Kidney capillary endothelial cell (primary cell): Measurements from ENCODE around the gene TNFAIP8L3.

Source experiments
- DNase-seq: peaks from one replicate; pipeline ENCODE4 v3.0.0-alpha.2; 2018; ENCODE audit warnings: low spot score

TNFAIP8L3 gene

DNA sequence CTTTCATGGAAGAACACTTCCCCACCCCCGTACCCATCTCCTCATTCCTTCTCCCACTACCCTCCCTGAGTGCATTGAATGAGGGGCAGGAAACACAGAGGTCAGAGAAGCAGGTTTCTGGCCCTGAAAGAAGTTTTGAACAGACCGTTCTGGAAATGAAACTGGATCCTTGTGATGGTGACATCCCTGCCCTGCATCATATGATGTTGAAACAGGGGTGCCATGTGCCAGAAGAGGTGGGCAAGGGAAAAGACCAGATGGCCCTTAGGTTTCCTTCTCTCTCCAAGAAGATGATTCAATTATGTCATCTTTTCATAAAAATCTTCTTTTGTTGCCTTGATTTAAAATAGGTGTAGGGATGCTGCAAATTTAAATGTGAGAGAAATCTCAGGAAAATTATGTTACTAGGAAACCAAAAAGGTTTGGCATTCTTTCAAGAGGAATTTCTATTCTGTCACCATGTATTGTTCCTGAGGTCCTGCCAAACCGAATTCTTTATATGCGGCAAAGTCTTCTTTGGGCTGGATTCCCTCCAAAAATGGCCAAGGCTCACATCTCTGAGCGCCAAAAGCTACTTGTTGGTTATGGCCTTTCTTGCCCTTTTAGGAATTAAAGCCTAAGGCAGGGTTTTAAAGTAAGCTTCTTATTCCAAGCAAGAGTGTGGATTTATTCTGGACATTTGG is 19.9 kb upstream of the TNFAIP8L3 start:
- no peak for DNase-seq

DNA sequence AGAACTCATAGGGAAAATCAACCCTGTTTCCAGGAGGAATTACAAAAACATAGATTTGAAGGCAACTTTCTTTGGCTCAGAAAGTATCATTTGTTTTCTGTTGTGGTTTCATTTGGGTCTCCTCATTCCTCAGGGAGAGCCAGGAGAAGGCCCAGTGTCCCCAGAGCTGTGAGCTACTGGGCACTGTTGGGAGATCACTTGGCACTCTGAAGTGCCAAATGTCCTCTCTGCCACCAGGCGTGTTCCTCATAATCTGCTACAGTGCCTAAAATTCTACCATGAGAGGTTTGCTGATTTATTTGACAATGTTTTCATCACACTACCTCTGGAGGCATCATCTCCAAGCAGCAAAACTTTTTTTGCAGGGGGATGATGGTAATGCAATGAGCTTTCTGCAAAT is 17.4 kb upstream of the TNFAIP8L3 start:
- no peak for DNase-seq

DNA sequence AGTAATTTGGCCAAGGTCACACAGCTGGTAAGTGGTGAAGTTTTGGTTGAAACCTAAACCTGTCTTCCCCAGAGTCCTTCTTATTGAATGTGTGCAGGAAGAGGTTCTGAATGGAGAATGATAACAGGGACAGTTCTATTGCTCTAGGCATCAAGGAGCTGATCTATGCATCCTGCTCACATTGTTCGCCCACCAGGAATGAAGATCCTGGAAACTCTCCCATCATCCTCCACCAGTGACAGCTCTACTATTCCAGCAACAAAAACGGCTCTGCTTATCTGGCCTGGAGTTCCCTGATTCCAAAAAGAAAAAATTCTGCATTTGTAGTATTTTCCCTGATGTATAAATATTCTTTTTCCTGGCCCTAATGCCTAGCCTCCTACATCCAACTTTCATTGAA is 16.4 kb upstream of the TNFAIP8L3 start:
- DNase-seq = no peak

DNA sequence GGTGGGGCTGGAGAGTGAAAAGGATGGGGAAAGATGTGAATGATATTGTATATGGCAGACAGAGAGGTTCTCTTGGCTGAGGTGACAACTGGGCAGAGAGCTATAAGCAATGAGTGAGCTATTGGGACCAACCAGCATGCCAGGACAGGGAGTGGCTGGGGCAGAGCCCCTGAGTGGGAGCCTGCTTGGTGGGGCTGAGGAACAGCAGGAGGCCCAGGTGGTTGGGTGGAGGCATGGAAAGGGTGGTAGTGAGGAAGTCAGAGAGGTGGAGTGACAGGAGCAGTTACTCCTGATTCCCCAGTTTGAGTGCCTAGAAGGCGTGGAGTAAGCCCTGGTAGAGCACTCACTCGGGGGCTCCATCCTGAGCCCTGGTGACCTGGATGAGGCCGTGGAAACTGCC is 15.5 kb upstream of the TNFAIP8L3 start:
- no peak for DNase-seq

DNA sequence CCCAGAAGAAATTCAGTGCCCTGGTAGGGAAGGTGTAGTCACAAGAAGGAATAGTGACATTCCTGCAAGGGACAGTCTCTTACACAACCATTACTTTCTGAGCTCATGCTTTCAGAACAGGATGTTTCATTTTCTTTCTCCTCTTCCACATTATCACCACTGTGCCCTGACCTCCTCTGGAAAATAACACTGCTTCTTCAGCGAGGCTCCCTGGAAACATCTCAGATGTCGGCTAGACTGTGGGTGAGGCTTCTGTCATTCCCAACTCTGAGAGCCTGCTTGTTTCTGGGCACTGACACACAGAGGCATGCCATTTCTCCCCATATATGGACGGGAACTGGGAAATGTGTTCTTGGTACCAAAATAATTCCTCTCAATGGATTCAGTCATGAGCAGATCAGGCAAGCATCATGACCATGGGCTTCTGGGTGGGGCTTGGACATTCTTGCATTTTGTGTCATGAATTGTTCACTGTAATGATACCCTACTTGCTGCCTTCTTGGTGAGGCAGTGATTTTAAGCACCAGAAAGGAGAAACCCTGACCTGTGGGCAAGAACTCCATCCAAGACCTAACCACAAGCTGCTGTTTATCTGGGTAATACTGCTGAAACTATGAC is 14.3 kb upstream of the TNFAIP8L3 start:
- no peak for DNase-seq

DNA sequence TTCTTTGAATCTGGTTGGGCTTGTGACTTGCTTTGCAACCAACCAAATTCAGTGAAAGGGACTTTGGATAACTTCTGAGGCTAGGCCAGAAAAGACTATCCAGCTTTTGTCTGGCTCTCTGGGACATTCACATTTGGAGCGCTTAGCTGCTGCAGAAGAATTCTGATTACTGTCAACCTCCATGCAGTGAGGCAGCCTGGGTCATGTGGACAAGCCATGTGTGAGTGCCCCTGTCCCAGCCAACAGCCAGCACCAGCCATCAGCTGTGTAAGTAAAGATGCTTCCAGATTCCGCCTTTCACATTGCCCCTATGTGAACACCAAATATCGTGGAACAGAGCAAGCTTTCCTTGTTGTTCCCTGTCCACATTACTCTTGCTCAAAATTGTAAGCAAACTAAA is 12.9 kb upstream of the TNFAIP8L3 start:
- no peak for DNase-seq

DNA sequence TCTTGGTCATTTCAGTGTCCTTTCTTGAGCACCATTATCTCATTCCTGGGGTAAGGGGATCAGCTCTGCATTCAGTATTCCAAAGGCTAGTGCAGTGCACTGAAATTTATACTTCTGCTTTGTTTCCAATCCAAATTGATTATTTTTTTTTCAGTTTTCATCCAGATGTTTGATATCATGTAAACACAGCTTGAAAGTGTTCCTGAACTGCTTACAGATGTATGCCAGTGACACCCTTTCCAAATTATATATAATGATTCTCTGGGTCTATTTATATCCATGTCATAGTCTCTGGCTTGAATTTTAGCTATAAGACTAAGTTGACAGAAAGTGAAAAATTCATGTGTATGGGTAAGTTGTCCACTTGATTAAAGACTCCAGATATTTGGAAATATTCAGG is 11.8 kb upstream of the TNFAIP8L3 start:
- no peak for DNase-seq

DNA sequence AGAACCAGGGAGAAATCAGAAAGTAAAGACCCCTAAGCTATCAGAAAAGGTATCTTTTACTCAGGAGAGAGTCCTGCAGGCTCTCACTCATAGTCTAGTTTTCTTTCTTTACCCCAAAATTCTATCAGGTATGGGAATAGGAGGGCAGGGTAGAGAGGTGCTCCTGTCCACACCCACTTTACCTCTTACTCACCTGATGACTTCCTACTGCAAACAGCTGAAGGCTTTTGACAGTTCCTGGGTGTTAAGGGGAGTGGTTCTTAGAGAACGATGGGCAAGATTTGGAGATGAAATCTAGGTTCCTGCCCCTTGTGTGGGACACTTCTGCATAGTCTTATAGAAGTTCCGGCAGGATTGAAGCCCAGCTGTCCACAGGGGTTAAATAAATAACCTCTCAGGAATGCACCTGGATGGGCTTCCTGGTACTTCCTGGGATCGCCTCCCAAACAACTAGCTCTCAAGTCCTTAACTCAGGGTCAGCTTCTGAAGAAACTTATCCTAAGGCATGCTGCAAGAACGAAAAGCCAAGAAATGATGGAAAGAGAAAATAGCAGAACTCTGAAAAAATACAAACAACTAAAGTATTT is 10.8 kb upstream of the TNFAIP8L3 start:
- no peak for DNase-seq

DNA sequence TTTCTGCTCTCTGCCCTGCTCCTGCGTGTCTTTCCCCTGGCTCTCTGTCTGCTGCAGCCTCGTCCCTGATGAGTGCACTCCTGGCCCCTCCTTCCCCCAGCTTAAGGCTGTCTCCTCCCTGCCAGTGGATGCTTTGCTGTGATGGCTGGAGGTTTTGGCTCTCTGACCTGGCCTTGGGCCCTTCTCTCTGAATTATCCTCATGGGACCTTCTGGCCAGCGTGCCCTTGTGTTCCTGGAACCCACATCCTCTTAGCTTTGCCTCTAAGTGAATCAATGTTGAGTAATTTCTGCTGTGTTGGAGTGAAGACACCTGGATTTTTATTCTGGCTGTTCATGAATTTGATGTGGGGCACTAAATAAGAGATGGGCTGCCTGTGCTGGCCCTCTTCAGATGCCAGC is 9.8 kb upstream of the TNFAIP8L3 start:
- no peak for DNase-seq

DNA sequence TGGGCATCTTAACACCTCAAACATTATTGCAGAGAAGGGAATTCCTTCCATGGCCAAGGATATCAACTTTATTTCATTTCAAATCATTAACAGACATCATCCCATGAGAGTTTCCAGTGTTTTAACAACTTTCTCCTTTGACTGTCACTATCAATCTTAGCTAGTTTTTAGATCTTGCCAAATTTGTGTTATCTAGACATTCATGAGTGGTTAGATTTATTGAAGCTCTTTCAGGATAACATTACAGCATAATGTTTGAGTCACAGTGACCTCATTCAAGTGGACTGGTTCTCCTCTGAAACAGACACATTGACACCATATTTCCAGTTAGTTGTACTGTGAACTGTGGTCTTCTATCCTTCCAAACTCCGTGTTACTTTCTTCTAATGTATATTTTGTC is 8.6 kb upstream of the TNFAIP8L3 start:
- DNase-seq = no peak

DNA sequence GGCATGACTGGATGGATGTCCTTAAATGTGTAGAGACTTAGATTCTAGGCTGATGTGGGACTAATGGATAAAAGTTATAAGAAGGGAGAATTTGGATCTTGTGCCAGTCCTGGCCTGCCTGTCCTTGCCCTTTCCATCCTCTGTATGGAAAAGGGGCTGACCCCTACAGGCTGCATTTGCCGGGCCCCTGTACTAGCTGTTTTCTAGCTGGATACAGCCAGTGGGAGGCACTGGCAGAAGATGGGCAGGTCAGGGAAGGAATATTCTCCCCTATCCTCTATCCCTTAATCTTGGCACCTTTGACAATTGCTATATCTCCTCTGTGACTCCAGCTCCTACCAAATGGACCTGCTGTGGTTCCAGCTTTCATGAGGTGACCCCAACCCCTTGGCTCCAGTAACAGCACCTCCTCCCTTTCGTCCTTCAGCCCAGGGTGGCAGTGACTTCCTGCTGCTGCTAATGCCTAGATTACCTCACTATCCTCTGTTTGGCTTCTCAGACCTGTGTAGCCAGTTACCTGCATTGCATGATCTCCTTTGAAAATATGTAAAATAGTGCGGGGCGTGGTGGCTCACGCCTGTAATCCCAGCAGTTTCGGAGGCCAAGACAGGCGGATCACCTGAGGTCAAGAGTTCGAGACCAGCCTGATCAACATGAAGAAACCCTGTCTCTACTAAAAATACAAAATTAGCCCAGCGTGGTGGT is 6.2 kb upstream of the TNFAIP8L3 start:
- DNase-seq = no peak

DNA sequence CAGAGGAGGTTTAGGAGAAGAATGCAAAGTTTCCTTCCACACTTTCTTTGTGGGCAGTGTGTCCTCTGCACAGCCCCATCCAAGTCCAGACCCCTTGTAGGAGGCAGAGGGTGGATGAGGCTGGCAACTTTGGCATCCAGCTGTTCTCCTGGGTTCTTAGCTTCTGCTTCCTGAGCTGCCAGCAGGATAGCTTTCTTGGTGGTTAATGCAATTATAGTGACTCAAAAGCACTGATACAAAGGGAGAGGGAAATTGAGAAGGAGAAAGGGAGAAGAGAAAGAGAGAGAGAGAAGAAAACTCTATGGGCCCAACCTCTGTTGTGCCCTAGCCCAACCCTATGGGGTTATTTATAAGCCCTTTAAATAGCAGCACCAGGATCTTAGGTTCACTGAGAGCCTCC is 4.5 kb upstream of the TNFAIP8L3 start:
- DNase-seq = no peak

DNA sequence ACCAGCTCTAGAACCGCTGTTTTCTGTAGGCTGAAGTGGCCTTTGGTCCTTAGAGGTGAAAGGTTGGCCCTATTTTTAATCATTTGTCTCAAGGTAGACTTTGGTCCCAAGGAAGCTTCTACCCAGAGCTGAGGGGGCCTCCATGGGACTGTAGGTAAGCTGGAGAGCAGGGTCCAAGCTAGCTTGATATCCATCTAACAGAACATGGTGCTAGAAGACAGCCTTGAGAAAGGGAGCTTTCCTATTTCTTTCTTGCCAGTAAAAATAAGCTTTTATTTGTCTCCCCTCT is 3.6 kb upstream of the TNFAIP8L3 start:
- DNase-seq = no peak

DNA sequence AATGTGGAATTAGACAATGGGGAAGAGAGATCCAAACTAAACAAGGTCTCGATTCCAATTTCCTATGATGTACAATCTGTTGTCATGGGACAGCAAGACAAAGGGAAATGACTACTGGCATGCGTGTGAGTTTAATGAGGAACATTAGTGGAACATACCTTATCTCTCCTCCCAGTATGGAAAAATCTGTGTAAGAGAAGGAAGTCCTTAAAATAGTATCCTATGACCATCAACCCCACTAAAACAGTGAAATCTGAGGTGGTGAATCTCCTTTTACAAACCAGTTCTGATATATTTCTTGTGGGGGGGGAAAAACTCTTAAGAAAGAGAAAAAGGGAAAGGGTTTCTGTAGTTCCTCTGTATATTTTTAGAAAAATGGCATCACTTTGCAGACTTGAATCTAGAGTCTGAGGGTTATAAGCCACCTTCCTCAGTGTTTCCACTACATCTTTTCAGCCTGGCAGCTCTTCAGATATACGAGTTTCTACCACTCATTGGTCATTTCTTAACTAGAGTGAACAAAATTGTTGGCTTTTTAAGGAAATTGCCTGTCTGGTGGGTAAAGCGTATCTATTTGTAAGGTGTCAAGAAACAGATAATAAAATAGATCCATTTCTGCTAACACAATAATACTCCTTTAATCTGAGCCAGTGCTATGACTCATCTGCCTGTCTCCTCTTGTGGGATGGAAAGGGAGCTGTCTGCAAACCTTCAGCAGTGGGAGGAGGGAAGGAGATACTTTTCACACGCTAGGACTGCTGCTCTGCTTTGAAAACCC is 3.0 kb upstream of the TNFAIP8L3 start:
- DNase-seq = peak; percentile 77

DNA sequence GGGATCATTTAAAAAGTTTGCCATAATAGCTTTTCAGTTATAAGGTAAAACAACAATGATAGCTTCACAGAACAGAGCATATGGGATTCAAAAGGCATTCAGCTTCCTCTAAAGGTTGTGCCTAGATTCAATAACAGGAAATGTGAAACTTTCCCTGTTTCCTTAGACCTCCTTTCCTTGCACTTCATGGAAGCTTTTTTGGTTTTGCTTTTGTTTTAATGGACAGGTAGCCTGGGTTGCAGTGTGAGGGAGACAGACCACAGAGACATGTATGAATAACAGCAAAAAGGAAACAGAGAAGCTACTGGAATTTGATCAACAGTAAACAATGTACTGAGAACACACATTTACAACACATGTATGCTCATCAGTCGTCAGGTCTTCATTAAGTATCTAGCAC is 2.3 kb upstream of the TNFAIP8L3 start:
- peak; percentile 27 for DNase-seq

DNA sequence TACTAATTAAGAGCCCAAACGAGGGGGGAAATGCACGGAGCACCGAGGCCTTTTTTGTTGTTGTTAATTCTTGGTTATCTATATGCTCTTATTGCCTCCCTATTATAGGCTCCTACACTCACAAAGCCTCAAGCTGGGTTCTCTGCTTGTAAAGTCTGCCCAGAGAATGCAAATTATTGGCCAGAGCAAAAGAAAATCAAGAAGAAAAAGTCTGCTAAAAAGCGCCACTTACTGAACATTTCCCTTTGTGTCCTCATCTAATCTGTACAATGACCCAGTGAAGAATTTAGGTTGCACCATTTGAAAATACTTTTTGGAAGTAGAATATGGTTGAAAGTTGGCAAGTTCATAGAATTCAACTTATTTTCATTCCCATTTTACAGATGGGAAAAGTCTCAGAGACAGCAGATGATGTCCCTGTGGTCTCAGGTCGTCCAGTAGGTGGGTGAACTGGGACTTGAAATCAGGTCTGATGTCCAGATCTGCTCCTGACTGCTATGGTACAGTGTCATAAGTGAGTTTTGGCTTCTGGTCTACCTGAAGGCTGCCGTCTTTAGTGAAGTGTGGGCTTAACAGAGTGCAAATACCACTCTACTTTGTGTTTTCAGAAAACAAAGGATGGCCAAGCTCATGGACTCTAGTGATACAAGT is 1.1 kb upstream of the TNFAIP8L3 start:
- DNase-seq = no peak

DNA sequence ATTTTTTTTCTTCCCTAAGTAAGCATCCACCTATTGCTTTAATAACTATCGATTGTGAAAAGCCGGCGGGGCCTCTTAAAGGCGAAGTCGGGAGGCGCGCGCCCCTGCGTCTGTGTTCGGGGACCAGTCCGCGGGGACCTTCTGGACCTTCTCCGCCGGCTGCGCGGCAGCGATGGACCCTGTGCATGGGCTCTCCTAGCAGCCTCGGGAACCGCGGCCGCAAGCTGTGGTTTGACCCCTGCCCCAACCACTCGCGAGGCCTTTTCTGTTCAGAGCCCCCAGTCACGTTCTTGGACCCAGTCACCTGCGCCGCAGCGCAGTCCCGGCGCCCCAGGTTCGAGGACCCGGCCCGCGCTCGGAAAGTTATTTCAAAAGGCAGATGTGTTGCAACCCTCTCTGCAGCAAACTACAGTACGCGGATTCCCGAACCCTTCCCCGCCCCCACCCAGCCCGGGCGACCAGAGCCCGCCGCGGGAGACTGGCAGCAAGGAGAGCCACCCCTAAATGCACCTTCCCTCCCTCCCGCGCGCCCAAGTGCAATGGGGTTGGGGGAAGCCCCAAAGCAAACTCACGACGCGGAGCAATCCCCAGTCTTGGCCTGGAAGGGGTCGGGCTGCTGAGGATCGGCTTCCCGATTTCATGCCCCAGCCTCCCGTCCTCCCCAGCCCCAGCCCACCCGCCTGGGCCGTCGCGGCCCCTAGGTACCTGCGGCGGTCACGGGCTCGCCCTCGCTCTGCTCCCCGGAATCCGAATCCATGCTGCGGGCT is 684 bp downstream of the TNFAIP8L3 start:
- no peak for DNase-seq

DNA sequence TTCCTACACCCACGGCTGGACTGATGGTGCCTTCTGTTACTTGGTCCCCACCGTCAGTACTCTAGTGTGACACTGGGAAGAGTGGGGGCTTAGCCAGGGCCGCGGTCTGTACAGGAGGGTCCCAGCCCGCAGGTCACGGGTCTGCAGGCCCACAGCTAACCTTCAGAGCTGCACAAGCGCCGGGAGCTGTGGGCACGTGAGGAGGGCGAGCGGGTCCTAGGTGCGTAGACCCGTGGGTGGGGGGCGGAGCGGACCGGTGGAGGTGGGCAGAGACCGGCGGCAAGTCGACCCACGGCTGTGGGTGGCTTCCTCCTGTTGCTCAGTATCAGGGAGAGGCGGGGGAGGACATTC is 1.2 kb downstream of the TNFAIP8L3 start:
- no peak for DNase-seq

DNA sequence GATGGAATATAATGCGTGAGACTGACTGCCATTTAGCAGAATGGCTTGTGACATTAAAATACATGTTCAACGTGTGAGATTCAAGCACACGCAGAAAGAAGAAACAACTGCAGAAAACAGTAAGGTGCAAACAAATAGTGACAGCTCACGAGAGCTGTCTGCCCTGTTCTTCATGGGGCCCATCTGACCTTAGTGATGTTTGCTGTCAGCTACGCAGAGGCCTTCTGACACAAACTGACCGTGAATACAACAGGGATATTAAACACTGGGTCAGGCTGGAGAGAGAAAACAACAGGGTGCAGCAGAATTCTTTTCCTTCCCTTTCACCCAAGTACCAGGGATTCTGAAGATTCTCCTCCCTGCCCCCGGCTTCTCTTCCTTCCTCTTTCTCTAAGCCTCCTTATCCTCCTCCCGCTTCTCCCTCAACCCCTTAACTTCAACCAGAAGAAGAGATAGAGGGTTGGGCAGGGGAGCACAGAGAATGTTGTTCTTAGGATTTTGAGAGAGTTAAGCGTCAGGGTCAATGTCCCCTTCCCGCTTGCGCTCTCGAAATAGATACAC is 2.1 kb downstream of the TNFAIP8L3 start:
- DNase-seq = no peak

DNA sequence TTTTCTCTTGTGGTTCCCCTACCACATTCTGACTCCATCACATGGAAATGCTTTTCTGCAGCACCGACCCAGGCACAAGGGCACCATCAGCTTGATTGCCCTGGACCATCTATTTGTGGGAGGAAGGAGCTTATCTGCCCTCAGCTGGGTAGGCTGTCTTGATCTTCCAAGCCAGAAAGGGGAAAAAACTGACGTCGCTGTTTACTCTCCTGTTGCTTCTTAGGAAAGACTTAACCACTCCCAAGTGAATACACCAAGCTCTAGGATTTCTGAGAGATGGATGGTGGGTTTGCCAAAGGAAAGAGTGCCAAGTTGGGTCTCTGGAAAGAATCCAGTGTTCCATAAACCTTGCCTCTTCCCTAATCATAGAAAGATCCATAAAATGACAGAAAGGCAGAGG is 4.0 kb downstream of the TNFAIP8L3 start:
- no peak for DNase-seq
